ENCODE measurements around the gene MESD.

Gene MESD

DNA sequence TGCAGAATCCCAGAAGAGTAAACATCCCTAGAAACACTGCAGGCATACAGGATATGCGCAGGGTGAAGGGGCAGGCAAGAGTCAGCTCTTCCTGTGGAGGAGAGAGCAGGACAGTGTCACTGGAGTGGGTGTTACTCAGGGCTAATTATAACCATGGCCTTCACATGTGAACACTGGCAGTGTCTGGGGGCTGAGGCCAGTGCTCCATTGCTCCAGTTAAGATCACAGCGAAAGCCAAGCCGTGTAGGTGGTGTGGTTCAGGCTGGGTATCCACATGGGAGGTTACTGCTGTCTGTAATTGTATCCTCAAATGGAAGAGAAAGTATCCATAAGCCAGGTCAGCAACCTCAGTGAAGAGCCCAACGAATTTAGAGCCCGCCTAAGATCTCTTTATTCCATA is 84.6 kb downstream of the MESD start:
- H3K4me1 ChIP-seq (ENCODE audit: control insufficient read depth, insufficient read depth, low read length), result no peaks in the 10 kb centered on the region
- H3K9ac ChIP-seq (ENCODE audit: low read depth, low read length), result no peak overlapping the region
- H3K4me3 ChIP-seq (ENCODE audit: low read depth, low read length), result no peak overlapping the region
- no peaks in the 10 kb centered on the region for H3K36me3 ChIP-seq (ENCODE audit: control insufficient read depth, insufficient read depth, low read length)
- H3K27me3 ChIP-seq (ENCODE audit: control insufficient read depth, insufficient read depth, low read length), result no peaks in the 10 kb centered on the region
- H3K9me3 ChIP-seq (ENCODE audit: control insufficient read depth, insufficient read depth, low read length), result no peaks in the 10 kb centered on the region

DNA sequence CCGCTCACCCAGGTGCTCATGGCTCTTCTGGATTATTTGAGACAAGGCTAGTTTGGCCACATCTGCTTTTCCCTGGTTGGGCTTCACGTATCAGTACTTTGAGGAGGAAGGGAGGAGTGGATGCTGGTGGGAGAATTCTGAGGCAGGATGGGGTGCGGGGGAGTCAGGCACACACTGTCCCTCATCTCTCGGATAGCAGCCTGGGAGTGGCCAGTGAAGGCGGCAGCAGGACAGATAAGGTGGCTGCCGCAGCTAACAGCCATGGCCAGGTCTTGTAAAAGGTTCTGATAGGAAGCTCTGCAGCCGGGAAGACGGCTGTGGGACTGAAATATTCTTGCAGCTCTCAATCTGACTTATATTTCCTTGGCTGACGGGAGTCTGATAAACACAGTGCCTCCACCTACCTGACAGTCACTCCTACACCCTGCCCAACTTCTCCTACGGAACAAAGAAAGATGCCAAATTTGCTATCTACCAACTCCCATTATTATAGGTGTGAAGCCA is 87.3 kb downstream of the MESD start:
- Histone ChIP-seq H3K4me3 (ENCODE audit: low read depth, low read length) (no peak overlapping the region), H3K9ac (ENCODE audit: low read depth, low read length) (no peak overlapping the region), H3K36me3 (ENCODE audit: control insufficient read depth, insufficient read depth, low read length) (no peaks in the 10 kb centered on the region), H3K9me3 (ENCODE audit: control insufficient read depth, insufficient read depth, low read length) (no peaks in the 10 kb centered on the region), H3K4me1 (ENCODE audit: control insufficient read depth, insufficient read depth, low read length) (no peaks in the 10 kb centered on the region), H3K27me3 (ENCODE audit: control insufficient read depth, insufficient read depth, low read length) (no peaks in the 10 kb centered on the region)

DNA sequence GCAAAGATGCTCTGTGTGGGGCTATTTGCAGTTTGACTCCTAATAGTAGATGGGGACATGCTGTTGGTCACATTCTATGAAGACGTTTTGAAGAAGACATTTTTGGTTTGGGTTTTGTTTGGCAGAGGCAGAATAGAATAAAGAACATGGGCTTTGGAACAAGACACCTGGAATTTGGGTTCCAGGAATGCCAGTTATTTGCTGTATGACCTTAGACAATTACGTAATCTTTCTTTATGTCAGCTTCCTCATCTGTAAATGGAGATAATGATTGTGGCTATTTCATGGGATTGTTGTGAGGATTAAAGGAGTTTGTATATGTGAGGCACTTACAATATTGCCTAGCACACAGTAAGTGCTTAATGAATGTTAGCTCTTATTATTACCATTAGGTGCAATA is 91.6 kb downstream of the MESD start:
- Histone ChIP-seq H3K9ac (ENCODE audit: low read depth, low read length) (no peak overlapping the region), H3K4me3 (ENCODE audit: low read depth, low read length) (no peak overlapping the region), H3K9me3 (ENCODE audit: control insufficient read depth, insufficient read depth, low read length) (no peaks in the 10 kb centered on the region), H3K27me3 (ENCODE audit: control insufficient read depth, insufficient read depth, low read length) (no peaks in the 10 kb centered on the region), H3K36me3 (ENCODE audit: control insufficient read depth, insufficient read depth, low read length) (peaks cover 2% of the 10 kb centered on the region), H3K4me1 (ENCODE audit: control insufficient read depth, insufficient read depth, low read length) (no peaks in the 10 kb centered on the region)

All from iPS-15b (cell line).